Measurements from ENCODE around the gene GALNT16.

GRCh38 chr14:69313176-69313575 lies 53.2 kb downstream of the GALNT16 start:
- TF ChIP-seq EZH2 (optimal IDR thresholded peaks at IDR 0.05; ENCODE audit: low read depth, low read length) (no peak), CTCF (IDR thresholded peaks at IDR 0.05; ENCODE audit: low read length) (no peak)

Data from MM.1S (cell line).